ENCODE measurements around the gene NEK6.

DNA sequence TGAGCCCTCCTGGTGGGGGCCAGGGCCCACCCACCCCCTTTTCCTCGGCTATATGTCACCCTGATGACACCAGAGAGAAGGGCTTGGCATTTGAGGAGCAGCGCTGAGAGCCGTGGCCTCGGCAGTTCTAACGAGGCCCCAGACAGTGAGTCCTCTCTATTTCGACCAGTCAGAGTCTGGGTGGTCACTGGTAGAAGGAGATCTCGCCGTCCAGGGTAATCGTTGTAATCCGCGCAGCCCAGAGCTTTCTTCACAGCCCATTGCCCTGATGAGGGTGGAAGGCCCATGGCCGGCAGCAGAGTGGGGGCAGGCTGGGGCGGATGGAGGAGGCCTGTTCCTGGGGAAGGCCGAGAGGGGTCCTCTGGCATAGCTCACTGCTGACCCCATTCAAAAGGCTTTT lies 87.3 kb downstream of the NEK6 start:
- TF ChIP-seq, protein P1, sequence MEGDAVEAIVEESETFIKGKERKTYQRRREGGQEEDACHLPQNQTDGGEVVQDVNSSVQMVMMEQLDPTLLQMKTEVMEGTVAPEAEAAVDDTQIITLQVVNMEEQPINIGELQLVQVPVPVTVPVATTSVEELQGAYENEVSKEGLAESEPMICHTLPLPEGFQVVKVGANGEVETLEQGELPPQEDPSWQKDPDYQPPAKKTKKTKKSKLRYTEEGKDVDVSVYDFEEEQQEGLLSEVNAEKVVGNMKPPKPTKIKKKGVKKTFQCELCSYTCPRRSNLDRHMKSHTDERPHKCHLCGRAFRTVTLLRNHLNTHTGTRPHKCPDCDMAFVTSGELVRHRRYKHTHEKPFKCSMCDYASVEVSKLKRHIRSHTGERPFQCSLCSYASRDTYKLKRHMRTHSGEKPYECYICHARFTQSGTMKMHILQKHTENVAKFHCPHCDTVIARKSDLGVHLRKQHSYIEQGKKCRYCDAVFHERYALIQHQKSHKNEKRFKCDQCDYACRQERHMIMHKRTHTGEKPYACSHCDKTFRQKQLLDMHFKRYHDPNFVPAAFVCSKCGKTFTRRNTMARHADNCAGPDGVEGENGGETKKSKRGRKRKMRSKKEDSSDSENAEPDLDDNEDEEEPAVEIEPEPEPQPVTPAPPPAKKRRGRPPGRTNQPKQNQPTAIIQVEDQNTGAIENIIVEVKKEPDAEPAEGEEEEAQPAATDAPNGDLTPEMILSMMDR (IDR thresholded peaks at IDR 0.05): no peak
- no peak for TF ChIP-seq POLR2A (IDR thresholded peaks at IDR 0.05)

Data from body of pancreas (tissue), 4 donors.